Brain microvascular endothelial cell (primary cell): ENCODE measurements around the gene ATP5F1E.
"Not testable (repeated sequence)": the region's sequence is repeated elsewhere in the genome, so short reads cannot be mapped to it uniquely, and the experiment has no call there.

Experiments
- DNase-seq: peaks from one replicate; pipeline ENCODE4 v3.0.0-alpha.2; 2020
- H3K27ac ChIP-seq: fragments of 250-450 bp; sonication (Bioruptor Pico); 2 replicates; pipeline ENCODE4 v1.5.1; 2020; ENCODE audit warnings: mild to moderate bottlenecking, moderate library complexity
- H3K27me3 ChIP-seq: fragments of 250-450 bp; sonication (Bioruptor Pico); replicated peaks from 2 replicates; pipeline ENCODE4 v1.5.1; 2020; ENCODE audit warnings: mild to moderate bottlenecking
- H3K36me3 ChIP-seq: fragments of 250-450 bp; sonication (Bioruptor Pico); replicated peaks from 2 replicates; pipeline ENCODE4 v1.5.1; 2020; ENCODE audit warnings: mild to moderate bottlenecking
- H3K4me3 ChIP-seq: 2 replicates; pipeline ENCODE4 v1.5.1; 2011; ENCODE audit warnings: low read depth, mild to moderate bottlenecking, control low read depth, low read length, moderate library complexity
- CTCF ChIP-seq: IDR thresholded peaks from 2 replicates; pipeline ENCODE4 v1.5.1; 2011; ENCODE audit warnings: low read depth, mild to moderate bottlenecking, moderate library complexity, low read length, control low read depth, inconsistent platforms; ENCODE audit errors: missing control alignments
- in situ Hi-C: cut with HindIII; loops from 2 replicates; pipeline ENCODE4 v1.10.0; 2017; ENCODE audit warnings: low sequenced_read_pairs, low pct_ligation_motif_present

ATP5F1E gene

GRCh38 chr20:58986968-58987517 lies 45.1 kb downstream of the ATP5F1E start:
- Histone ChIP-seq H3K36me3 (peaks cover 52% of the 10 kb centered on the region), H3K27me3 (no peaks in the 10 kb centered on the region), H3K4me3 (no peak overlapping the region), H3K27ac (no peak overlapping the region)
- in situ Hi-C loops: no loop called here
- no peak for TF ChIP-seq CTCF
- no peak for DNase-seq

GRCh38 chr20:58986286-58986967 lies 45.7 kb downstream of the ATP5F1E start:
- Histone ChIP-seq H3K27me3 (no peaks in the 10 kb centered on the region), H3K36me3 (peaks cover 46% of the 10 kb centered on the region), H3K27ac (no peak overlapping the region), H3K4me3 (no peak overlapping the region)
- no peak for DNase-seq
- TF ChIP-seq CTCF: no peak
- in situ Hi-C loops: no loop called here

GRCh38 chr20:58985656-58986055 lies 46.5 kb downstream of the ATP5F1E start:
- DNase-seq: no peak
- TF ChIP-seq CTCF: no peak
- Histone ChIP-seq H3K27me3 (no peaks in the 10 kb centered on the region), H3K27ac (no peak overlapping the region), H3K4me3 (no peak overlapping the region), H3K36me3 (peaks cover 38% of the 10 kb centered on the region)
- in situ Hi-C loops: no loop called here

GRCh38 chr20:58984691-58985090 lies 47.4 kb downstream of the ATP5F1E start:
- H3K27ac ChIP-seq: no peak overlapping the region
- no peak overlapping the region for H3K4me3 ChIP-seq
- H3K27me3 ChIP-seq: no peaks in the 10 kb centered on the region
- peaks cover 28% of the 10 kb centered on the region for H3K36me3 ChIP-seq
- no peak for TF ChIP-seq CTCF
- DNase-seq: no peak
- in situ Hi-C loops: no loop called here

GRCh38 chr20:58983115-58983468 lies 49.0 kb downstream of the ATP5F1E start:
- DNase-seq, H3K27ac ChIP-seq, H3K4me3 ChIP-seq, in situ Hi-C loops, H3K27me3 ChIP-seq: not testable (repeated sequence)
- peaks cover 14% of the 10 kb centered on the region for H3K36me3 ChIP-seq

- H3K27ac ChIP-seq: no peak overlapping the region
- no peak overlapping the region for H3K4me3 ChIP-seq
- in situ Hi-C loops: no loop called here
- peaks cover 8% of the 10 kb centered on the region for H3K36me3 ChIP-seq
- no peak for DNase-seq
- TF ChIP-seq CTCF: no peak
- no peaks in the 10 kb centered on the region for H3K27me3 ChIP-seq
Observed at GRCh38 chr20:58982406-58983114, 49.6 kb downstream of the ATP5F1E start.
